Mesothelial cell of epicardium (in vitro differentiated cells): Measurements from ENCODE around the gene SESN2. TPM values are rescaled to one million over a fixed set of nuclear protein-coding genes. Genes with fewer than 3 reads are reported as not detected.

ENCODE experiments used
- DNase-seq, 2 experiments: peaks; one replicate each; pipeline ENCODE4 v3.0.0; 2021; ENCODE audit warnings: low spot score in 2 of 2; ENCODE audit not compliant: unreplicated experiment in 2 of 2
- H3K27ac Mint-ChIP-seq: 2 replicates; pipeline ENCODE4 v1.8.0; 2021; ENCODE audit warnings: mixed read lengths
- H3K27me3 Mint-ChIP-seq: 2 replicates; pipeline ENCODE4 v1.8.0; 2021; ENCODE audit warnings: low read depth, mixed read lengths
- H3K36me3 Mint-ChIP-seq: 2 replicates; pipeline ENCODE4 v1.8.0; 2021; ENCODE audit warnings: mixed read lengths
- H3K4me1 Mint-ChIP-seq: 2 replicates; pipeline ENCODE4 v1.8.0; 2021; ENCODE audit warnings: mixed read lengths
- H3K4me3 Mint-ChIP-seq: 2 replicates; pipeline ENCODE4 v1.8.0; 2021; ENCODE audit warnings: mild to moderate bottlenecking, moderate library complexity, mixed read lengths
- H3K9me3 Mint-ChIP-seq: 2 replicates; pipeline ENCODE4 v1.8.0; 2021; ENCODE audit warnings: mixed read lengths
- total RNA-seq: library from RNA; stranded (reverse); gene quantifications from 3 replicates; pipeline ENCODE4 v1.2.1, GENCODE V29; 2021
- TF ChIP-seq, protein P1 (sequence below): fragments of 200-600 bp; sonication (generic); IDR thresholded peaks from one replicate; pipeline ENCODE4 v1.5.0; 2021; ENCODE audit warnings: antibody characterized with exemption; ENCODE audit not compliant: unreplicated experiment

Gene SESN2
- total RNA-seq, 1 donor from 2014 or later = 21.4 TPM

DNA sequence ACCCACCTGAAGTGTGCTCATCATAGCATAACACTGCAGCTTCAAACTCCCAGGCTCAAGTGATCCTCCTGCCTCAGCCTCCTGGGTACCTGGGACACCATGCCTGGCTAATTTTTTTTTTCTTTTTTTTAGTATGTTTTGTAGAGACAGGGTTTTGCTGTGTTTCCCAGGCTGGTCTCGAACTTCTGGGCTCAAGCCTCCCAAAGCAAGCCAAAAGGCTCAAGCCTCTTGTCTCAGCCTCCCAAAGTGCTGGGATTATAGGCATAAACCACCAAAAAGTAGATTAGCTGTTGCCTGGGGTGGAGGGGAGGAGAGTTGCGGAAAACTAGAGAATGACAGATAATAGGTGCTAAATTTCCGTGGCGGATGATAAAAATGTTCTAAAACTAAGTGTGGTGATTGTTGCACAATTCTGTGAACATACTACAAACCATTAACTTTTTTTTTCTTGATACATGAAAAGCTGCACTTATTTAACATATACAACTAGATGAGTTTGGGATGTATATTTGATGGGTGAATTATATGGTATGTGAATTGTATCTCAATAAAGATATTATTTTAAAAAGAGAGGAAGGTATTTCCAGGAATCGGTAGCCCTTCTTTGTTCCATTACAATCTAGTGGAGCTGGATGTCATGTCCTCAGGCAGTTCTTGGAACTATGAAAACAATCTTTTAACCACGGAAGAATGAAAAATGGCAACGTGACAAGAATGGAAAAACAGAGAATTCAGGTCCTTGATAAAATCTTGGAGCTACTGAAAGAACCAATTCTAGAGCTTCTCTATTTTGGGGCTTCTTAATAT, 42.3 kb downstream of the SESN2 start:
- Mint-ChIP-seq H3K27me3 (no peaks in the 10 kb centered on the region), H3K4me1 (peaks cover 19% of the 10 kb centered on the region), H3K27ac (peak overlapping the region; percentile 76), H3K36me3 (no peaks in the 10 kb centered on the region), H3K9me3 (no peaks in the 10 kb centered on the region), H3K4me3 (no peak overlapping the region)
- no peak for DNase-seq
- TF ChIP-seq, protein P1, sequence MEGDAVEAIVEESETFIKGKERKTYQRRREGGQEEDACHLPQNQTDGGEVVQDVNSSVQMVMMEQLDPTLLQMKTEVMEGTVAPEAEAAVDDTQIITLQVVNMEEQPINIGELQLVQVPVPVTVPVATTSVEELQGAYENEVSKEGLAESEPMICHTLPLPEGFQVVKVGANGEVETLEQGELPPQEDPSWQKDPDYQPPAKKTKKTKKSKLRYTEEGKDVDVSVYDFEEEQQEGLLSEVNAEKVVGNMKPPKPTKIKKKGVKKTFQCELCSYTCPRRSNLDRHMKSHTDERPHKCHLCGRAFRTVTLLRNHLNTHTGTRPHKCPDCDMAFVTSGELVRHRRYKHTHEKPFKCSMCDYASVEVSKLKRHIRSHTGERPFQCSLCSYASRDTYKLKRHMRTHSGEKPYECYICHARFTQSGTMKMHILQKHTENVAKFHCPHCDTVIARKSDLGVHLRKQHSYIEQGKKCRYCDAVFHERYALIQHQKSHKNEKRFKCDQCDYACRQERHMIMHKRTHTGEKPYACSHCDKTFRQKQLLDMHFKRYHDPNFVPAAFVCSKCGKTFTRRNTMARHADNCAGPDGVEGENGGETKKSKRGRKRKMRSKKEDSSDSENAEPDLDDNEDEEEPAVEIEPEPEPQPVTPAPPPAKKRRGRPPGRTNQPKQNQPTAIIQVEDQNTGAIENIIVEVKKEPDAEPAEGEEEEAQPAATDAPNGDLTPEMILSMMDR = no peak

DNA sequence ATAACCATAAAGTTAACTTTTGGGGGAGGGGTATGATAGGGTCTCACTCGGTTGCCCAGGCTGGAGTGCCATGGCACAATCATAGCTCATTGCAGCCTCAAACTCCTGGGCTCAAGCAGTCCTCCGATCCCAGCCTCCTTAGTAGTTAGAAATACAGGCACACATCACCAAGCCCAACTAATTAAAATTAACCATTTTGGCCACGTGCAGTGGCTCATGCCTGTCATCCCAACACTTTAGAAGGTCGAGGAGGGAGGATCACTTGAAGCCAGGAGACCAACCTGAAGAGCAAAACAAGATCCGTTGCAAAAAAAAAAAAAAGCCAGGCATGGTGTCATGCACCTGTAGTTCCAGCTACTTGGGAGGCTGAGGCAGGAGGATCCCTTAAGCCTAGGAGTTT, 42.9 kb downstream of the SESN2 start:
- H3K9me3 Mint-ChIP-seq = no peaks in the 10 kb centered on the region
- no peaks in the 10 kb centered on the region for H3K27me3 Mint-ChIP-seq

GRCh38 chr1:28306301-28306949, 47.1 kb downstream of the SESN2 start:
- H3K4me1 Mint-ChIP-seq = peaks cover 8% of the 10 kb centered on the region
- TF ChIP-seq, protein P1 = no peak
- H3K36me3 Mint-ChIP-seq = no peaks in the 10 kb centered on the region
- H3K4me3 Mint-ChIP-seq = no peak overlapping the region
- H3K9me3 Mint-ChIP-seq = no peaks in the 10 kb centered on the region
- no peak for DNase-seq
- no peaks in the 10 kb centered on the region for H3K27me3 Mint-ChIP-seq
- H3K27ac Mint-ChIP-seq = peak overlapping the region; percentile 66

More for the DNA sequence above, 42.9 kb downstream of the SESN2 start:
- Mint-ChIP-seq H3K4me1 (peaks cover 12% of the 10 kb centered on the region), H3K36me3 (no peaks in the 10 kb centered on the region), H3K4me3 (no peak overlapping the region), H3K27ac (no peak overlapping the region)
- TF ChIP-seq, protein P1 = no peak
- DNase-seq = no peak

- H3K9me3 Mint-ChIP-seq = no peaks in the 10 kb centered on the region
- no peak overlapping the region for H3K27ac Mint-ChIP-seq
- TF ChIP-seq, protein P1 = no peak
- H3K27me3 Mint-ChIP-seq = no peaks in the 10 kb centered on the region
- no peak overlapping the region for H3K4me3 Mint-ChIP-seq
- DNase-seq = no peak
- H3K4me1 Mint-ChIP-seq = peaks cover 3% of the 10 kb centered on the region
- no peaks in the 10 kb centered on the region for H3K36me3 Mint-ChIP-seq
These were observed 49.4 kb downstream of the SESN2 start for GRCh38 chr1:28308750-28309149.

GRCh38 chr1:28309702-28310101, 50.4 kb downstream of the SESN2 start:
- Mint-ChIP-seq H3K27me3 (no peaks in the 10 kb centered on the region), H3K4me3 (no peak overlapping the region), H3K9me3 (no peaks in the 10 kb centered on the region), H3K36me3 (no peaks in the 10 kb centered on the region), H3K27ac (no peak overlapping the region), H3K4me1 (peaks cover 3% of the 10 kb centered on the region)
- DNase-seq = no peak
- TF ChIP-seq, protein P1 = no peak
